LNCAP (cell line): ENCODE measurements around the gene FARS2.

Experiments
- CTCF ChIP-seq: fragments of 450-650 bp; IDR thresholded peaks from 2 replicates; pipeline ENCODE4 v1.5.1; 2017; ENCODE audit warnings: mild to moderate bottlenecking

FARS2 gene

GRCh38 chr6:5782783-5783547, 521.7 kb downstream of the FARS2 start:
- no peak for TF ChIP-seq CTCF

GRCh38 chr6:5783584-5784089, 522.3 kb downstream of the FARS2 start:
- no peak for TF ChIP-seq CTCF

GRCh38 chr6:5785249-5785648, 523.9 kb downstream of the FARS2 start:
- TF ChIP-seq CTCF, result no peak

- no peak for TF ChIP-seq CTCF
These were observed 525.1 kb downstream of the FARS2 start for GRCh38 chr6:5786321-5786968.

GRCh38 chr6:5786969-5787720, 525.8 kb downstream of the FARS2 start:
- no peak for TF ChIP-seq CTCF

DNA sequence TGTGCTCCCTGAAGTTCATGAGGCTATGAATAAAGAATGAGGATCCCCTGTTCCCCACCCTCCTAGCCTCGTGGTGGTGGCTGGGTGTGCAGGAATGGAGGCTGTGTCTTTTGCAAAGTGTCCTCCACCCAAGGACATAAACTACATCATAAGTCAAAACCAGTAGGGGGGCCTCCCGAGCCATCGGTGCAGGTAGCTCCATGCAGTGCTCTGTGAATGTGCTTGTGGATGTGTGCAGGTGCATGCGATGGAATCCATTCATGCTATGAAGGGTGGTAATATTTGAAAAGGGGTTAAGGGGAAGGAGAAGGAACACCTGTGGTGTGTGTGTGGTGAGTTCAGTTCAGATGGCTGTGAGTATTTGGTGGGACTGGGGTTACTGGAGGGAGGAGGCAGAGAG, 548.1 kb downstream of the FARS2 start:
- TF ChIP-seq CTCF, result no peak

DNA sequence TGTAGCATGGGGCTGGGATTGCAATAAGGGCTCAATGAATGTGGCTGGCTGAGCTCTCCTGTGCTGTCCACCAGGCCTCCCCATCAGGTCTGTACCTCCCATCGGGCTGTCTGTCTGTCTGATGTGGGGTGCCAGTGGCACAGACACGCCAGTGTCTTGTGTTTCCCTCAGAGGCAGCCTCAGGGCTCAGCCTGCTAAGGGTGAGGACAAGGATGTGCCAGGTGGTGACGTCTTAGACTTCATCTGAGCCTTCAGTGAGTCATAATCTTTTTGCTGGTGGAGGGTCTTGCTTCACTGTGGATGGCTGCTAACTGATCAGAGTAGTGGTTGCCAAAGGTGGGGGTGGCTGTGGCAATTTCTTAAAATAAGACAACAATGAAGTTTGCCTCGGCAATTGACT, 550.7 kb downstream of the FARS2 start:
- no peak for TF ChIP-seq CTCF
